Measurements from ENCODE around the gene AGAP1.

DNA sequence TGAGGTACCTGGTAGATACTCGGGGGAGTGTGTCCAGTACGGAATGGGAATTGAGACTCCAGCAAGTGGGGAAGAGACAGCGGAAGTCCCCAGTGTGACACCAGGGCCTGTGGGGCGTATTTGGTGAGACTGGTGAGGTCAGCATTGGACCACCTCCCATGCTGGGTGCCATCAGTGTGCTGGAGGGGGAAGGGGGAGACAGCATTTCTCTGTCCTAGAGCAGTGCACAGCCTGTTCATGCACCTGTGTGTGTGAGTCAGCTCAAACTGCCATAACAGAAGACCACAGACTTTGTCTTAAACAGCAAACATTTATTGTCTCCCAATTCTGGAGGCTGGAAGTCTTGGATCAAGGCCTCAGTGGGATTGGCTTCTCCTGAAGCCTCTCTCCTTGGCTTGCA lies 372.5 kb downstream of the AGAP1 start:
- TF ChIP-seq, protein P1, sequence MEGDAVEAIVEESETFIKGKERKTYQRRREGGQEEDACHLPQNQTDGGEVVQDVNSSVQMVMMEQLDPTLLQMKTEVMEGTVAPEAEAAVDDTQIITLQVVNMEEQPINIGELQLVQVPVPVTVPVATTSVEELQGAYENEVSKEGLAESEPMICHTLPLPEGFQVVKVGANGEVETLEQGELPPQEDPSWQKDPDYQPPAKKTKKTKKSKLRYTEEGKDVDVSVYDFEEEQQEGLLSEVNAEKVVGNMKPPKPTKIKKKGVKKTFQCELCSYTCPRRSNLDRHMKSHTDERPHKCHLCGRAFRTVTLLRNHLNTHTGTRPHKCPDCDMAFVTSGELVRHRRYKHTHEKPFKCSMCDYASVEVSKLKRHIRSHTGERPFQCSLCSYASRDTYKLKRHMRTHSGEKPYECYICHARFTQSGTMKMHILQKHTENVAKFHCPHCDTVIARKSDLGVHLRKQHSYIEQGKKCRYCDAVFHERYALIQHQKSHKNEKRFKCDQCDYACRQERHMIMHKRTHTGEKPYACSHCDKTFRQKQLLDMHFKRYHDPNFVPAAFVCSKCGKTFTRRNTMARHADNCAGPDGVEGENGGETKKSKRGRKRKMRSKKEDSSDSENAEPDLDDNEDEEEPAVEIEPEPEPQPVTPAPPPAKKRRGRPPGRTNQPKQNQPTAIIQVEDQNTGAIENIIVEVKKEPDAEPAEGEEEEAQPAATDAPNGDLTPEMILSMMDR (IDR thresholded peaks at IDR 0.05; ENCODE audit: extremely low read depth in 1 of 2, insufficient read depth in 1 of 2, low read depth in 1 of 2, low read length in 2 of 2): no peak
- TF ChIP-seq GATA2 (IDR thresholded peaks at IDR 0.05; ENCODE audit: insufficient read depth, insufficient read length, low read depth, low read length) (no peak), POLR2A (IDR thresholded peaks at IDR 0.05; ENCODE audit: low read depth, low read length) (no peak), EZH2 (IDR thresholded peaks at IDR 0.05; ENCODE audit: borderline replicate concordance, low read depth, low read length, severe bottlenecking) (no peak), FOS (IDR thresholded peaks at IDR 0.05; ENCODE audit: borderline replicate concordance, insufficient read depth, low read length) (no peak), MAX (IDR thresholded peaks at IDR 0.05; ENCODE audit: insufficient read depth, insufficient read length) (no peak)

All from endothelial cell of umbilical vein (primary cell).